Suprapubic skin (tissue), 4 donors: ENCODE measurements around the gene MADD. TPM values are rescaled to one million over a fixed set of nuclear protein-coding genes. Genes with fewer than 3 reads are reported as not detected.
"Not testable (repeated sequence)": the region's sequence is repeated elsewhere in the genome, so short reads cannot be mapped to it uniquely, and the experiment has no call there.

Experiments used
- DNase-seq, 2 donors: peaks; one replicate each; pipeline ENCODE4 v3.0.0-alpha.2; 2019; ENCODE audit warnings: low spot score in 2 of 2
- H3K27ac ChIP-seq: fragments of 200-600 bp; sonication (generic); one replicate; pipeline ENCODE4 v1.5.1; 2019
- H3K27me3 ChIP-seq: fragments of 200-600 bp; sonication (generic); one replicate; pipeline ENCODE4 v1.5.1; 2019
- H3K36me3 ChIP-seq: fragments of 200-600 bp; sonication (generic); one replicate; pipeline ENCODE4 v1.5.1; 2019
- H3K4me1 ChIP-seq: fragments of 200-600 bp; sonication (generic); one replicate; pipeline ENCODE4 v1.5.1; 2019
- H3K4me3 ChIP-seq: fragments of 200-600 bp; sonication (generic); one replicate; pipeline ENCODE4 v1.5.1; 2019; ENCODE audit warnings: mild to moderate bottlenecking
- H3K9me3 ChIP-seq: fragments of 200-600 bp; sonication (generic); one replicate; pipeline ENCODE4 v1.5.1; 2019
- CTCF ChIP-seq, 2 donors: fragments of 200-600 bp in 1 of 2; fragments of 450-650 bp in 1 of 2; sonication (generic) in 1 of 2; IDR thresholded peaks; one replicate each; pipeline ENCODE4 v1.5.1; 2016 to 2019; ENCODE audit warnings: antibody characterized with exemption in 2 of 2, mild to moderate bottlenecking in 1 of 2, moderate library complexity in 1 of 2
- EP300 ChIP-seq: sonication (generic); formaldehyde crosslinking; IDR thresholded peaks from one replicate; pipeline ENCODE4 v1.6.1; 2017; ENCODE audit warnings: antibody characterized with exemption
- POLR2A ChIP-seq, 2 donors: fragments of 450-650 bp; IDR thresholded peaks; one replicate each; pipeline ENCODE4 v1.6.1; 2017; ENCODE audit warnings: antibody characterized with exemption in 2 of 2, mild to moderate bottlenecking in 2 of 2, moderate library complexity in 2 of 2
- POLR2AphosphoS5 ChIP-seq, 3 donors: sonication (generic); formaldehyde crosslinking; IDR thresholded peaks; one replicate each; pipeline ENCODE4 v1.6.1; 2017; ENCODE audit warnings: antibody characterized with exemption in 3 of 3
- WGBS: methylation state at CpG from one replicate; pipeline ENCODE4 v1.1.5; 2018; 5-methylcytosine and 5-hydroxymethylcytosine counted together
- total RNA-seq, 4 donors: library from RNA; depleted of rRNA; stranded (reverse); fragments of >200 nt; gene quantifications; one replicate each; pipeline ENCODE4 v1.1.0, GENCODE V29; 2016

MADD gene
- total RNA-seq, 4 donors from 2014 or later: 47.1 to 91.1 (median 71.3) TPM

DNA sequence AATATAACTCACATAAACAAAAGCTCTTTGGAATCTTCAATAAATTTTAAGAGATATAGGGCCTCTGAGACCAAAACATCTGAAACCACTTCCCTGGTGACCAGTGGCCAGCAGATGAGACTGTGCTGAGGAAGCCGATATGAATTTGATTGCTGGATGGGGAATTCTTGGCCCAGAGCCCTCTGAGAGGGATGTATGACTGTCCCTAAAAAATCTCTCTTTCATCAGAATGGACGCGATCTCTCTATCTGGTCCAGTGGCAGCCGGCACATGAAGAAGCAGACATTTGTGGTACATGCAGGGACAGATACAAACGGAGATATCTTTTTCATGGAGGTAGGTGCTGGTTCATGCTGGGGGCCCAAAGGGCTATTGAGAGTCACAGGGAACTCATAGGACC, 45.1 kb downstream of the MADD start:
- DNase-seq: no peak
- Histone ChIP-seq H3K27me3 (no peaks in the 10 kb centered on the region), H3K36me3 (peaks cover 91% of the 10 kb centered on the region), H3K4me1 (no peaks in the 10 kb centered on the region), H3K9me3 (no peaks in the 10 kb centered on the region), H3K27ac (no peak overlapping the region), H3K4me3 (no peak overlapping the region)
- WGBS: 75% methylated on average over 5 of the region's 5 CpGs
- TF ChIP-seq POLR2A (IDR thresholded peaks at IDR 0.05): no peak
- TF ChIP-seq POLR2AphosphoS5 (IDR thresholded peaks at IDR 0.05): no peak
- no peak for TF ChIP-seq EP300
- no peak for TF ChIP-seq CTCF (IDR thresholded peaks at IDR 0.05)

GRCh38 chr11:47316501-47316900, 46.6 kb downstream of the MADD start:
- H3K27me3 ChIP-seq, DNase-seq, H3K9me3 ChIP-seq, H3K4me1 ChIP-seq, H3K27ac ChIP-seq, H3K4me3 ChIP-seq: not testable (repeated sequence)
- peaks cover 83% of the 10 kb centered on the region for H3K36me3 ChIP-seq
- WGBS: 93% methylated on average over 8 of the region's 8 CpGs

GRCh38 chr11:47317064-47317828, 47.3 kb downstream of the MADD start:
- Histone ChIP-seq H3K9me3 (no peaks in the 10 kb centered on the region), H3K36me3 (peaks cover 80% of the 10 kb centered on the region), H3K27me3 (no peaks in the 10 kb centered on the region), H3K4me1 (no peaks in the 10 kb centered on the region), H3K27ac (no peak overlapping the region), H3K4me3 (no peak overlapping the region)
- no peak for TF ChIP-seq EP300
- TF ChIP-seq POLR2A (IDR thresholded peaks at IDR 0.05): no peak
- no peak for TF ChIP-seq CTCF (IDR thresholded peaks at IDR 0.05)
- TF ChIP-seq POLR2AphosphoS5 (IDR thresholded peaks at IDR 0.05): no peak
- 83% methylated on average over 5 of the region's 5 CpGs for WGBS
- DNase-seq: no peak

DNA sequence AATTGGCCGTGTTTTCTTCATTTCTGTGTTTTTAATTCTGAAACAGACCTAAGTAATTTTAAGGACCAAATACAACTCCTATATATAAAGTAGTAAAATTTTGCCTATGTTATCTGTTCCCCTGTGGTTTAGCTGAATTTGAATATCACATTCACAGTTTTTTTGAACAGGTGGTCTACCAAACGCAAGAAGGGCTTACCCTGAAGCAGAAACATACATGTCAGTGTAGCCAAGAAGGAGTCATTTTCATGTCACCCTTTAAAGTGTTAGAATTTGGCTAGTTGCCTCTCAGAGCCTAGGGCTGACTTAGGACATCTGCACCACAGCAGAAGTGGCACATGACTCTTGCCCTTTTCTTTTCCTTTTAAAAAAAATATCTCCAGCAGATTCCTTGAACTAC, 48.2 kb downstream of the MADD start:
- H3K9me3 ChIP-seq: no peaks in the 10 kb centered on the region
- H3K27ac ChIP-seq: no peak overlapping the region
- TF ChIP-seq CTCF (IDR thresholded peaks at IDR 0.05) (no peak), POLR2A (IDR thresholded peaks at IDR 0.05) (no peak), EP300 (no peak), POLR2AphosphoS5 (IDR thresholded peaks at IDR 0.05) (no peak)
- DNase-seq: no peak
- H3K36me3 ChIP-seq: peaks cover 73% of the 10 kb centered on the region
- no peak overlapping the region for H3K4me3 ChIP-seq
- H3K4me1 ChIP-seq: no peaks in the 10 kb centered on the region
- H3K27me3 ChIP-seq: no peaks in the 10 kb centered on the region
- 91% methylated on average over 2 of the region's 2 CpGs for WGBS

DNA sequence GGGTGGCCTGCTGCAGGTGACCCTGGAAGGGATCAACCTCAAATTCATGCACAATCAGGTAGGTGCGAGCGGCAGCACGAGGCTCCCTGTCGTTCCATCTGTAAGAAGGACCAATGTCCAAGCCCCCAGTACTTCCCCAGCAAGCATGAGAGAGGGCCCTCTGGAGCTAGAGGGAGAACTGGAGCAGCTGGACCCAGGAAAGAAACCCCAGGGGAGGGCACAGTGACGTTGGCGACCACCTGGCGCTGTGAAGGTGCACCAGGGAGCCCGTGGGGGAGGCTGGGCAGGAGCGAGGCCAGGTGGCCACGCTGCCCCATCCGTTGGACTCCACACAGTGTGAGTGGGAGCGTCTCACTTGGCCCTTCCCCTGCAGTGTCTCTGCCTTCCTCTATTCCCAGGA, 54.6 kb downstream of the MADD start:
- H3K27ac ChIP-seq: no peak overlapping the region

More for the DNA sequence above, 54.6 kb downstream of the MADD start:
- H3K27me3 ChIP-seq: no peaks in the 10 kb centered on the region
- 79% methylated on average over 10 of the region's 12 CpGs for WGBS
- H3K4me1 ChIP-seq: peaks cover 2% of the 10 kb centered on the region
- peaks cover 14% of the 10 kb centered on the region for H3K36me3 ChIP-seq
- no peak for TF ChIP-seq EP300
- TF ChIP-seq CTCF (IDR thresholded peaks at IDR 0.05): no peak
- no peak for TF ChIP-seq POLR2A (IDR thresholded peaks at IDR 0.05)
- TF ChIP-seq POLR2AphosphoS5 (IDR thresholded peaks at IDR 0.05): no peak
- H3K9me3 ChIP-seq: no peaks in the 10 kb centered on the region
- DNase-seq: no peak
- no peak overlapping the region for H3K4me3 ChIP-seq
